ENCODE results near the gene NT5DC3.

Gene NT5DC3

GRCh38 chr12:103742349-103742932, 98.6 kb downstream of the NT5DC3 start:
- DNase-seq, result no peak

GRCh38 chr12:103737881-103738280, 103.2 kb downstream of the NT5DC3 start:
- no peak for DNase-seq

GRCh38 chr12:103736572-103736971, 104.5 kb downstream of the NT5DC3 start:
- no peak for DNase-seq

GRCh38 chr12:103735291-103735690, 105.7 kb downstream of the NT5DC3 start:
- DNase-seq, result no peak

GRCh38 chr12:103734863-103735262, 106.2 kb downstream of the NT5DC3 start:
- no peak for DNase-seq

- no peak for DNase-seq
Measured at GRCh38 chr12:103731539-103731938, 109.5 kb downstream of the NT5DC3 start.

GRCh38 chr12:103729499-103729898, 111.5 kb downstream of the NT5DC3 start:
- no peak for DNase-seq

- DNase-seq, result no peak
Measured at GRCh38 chr12:103728323-103728722, 112.7 kb downstream of the NT5DC3 start.

- DNase-seq, result no peak
Measured at GRCh38 chr12:103727638-103728037, 113.4 kb downstream of the NT5DC3 start.

- DNase-seq, result no peak
Measured at GRCh38 chr12:103725398-103725797, 115.6 kb downstream of the NT5DC3 start.
